Psoas muscle (tissue), 8 donors: ENCODE results near the gene IRF8. TPM values are rescaled to one million over a fixed set of nuclear protein-coding genes. Genes with fewer than 3 reads are reported as not detected.

Experiments
- ATAC-seq, 4 donors: fragments of 200-7000 bp; cut with Tn5 transposase; one replicate each; pipeline ENCODE4 v1.9.1; 2020; ENCODE audit warnings: moderate library complexity in 3 of 4, mild to moderate bottlenecking in 2 of 4
- DNase-seq, 2 donors: peaks; one replicate each; pipeline ENCODE4 v3.0.0-alpha.2; 2020
- H3K27ac ChIP-seq: fragments of 200-600 bp; one replicate; pipeline ENCODE4 v1.8.0; 2022
- H3K27me3 ChIP-seq, 3 donors: fragments of 200-600 bp in 1 of 3; one replicate each; pipeline versions ENCODE4 v1.6.1 to v1.8.0; 2013 to 2022; ENCODE audit warnings: low read length in 2 of 3, mild to moderate bottlenecking in 2 of 3, moderate library complexity in 1 of 3; ENCODE audit not compliant: insufficient read depth in 3 of 3
- H3K36me3 ChIP-seq, 2 donors: fragments of 200-600 bp in 1 of 2; one replicate each; pipeline versions ENCODE4 v1.6.1 to v1.8.0; 2013 to 2022; ENCODE audit warnings: low read depth in 1 of 2, mild to moderate bottlenecking in 1 of 2, moderate library complexity in 1 of 2; ENCODE audit not compliant: insufficient read depth in 1 of 2
- H3K4me1 ChIP-seq: fragments of 200-600 bp; one replicate; pipeline ENCODE4 v1.8.0; 2022
- H3K4me3 ChIP-seq: fragments of 200-600 bp; one replicate; pipeline ENCODE4 v1.8.0; 2022; ENCODE audit warnings: mild to moderate bottlenecking
- H3K9me3 ChIP-seq: fragments of 200-600 bp; one replicate; pipeline ENCODE4 v1.8.0; 2022
- CTCF ChIP-seq: fragments of 200-600 bp; IDR thresholded peaks from one replicate; pipeline ENCODE4 v1.8.0; 2022; ENCODE audit warnings: antibody characterized with exemption
- WGBS, 3 donors: extraction: QIAGEN DNeasy Blood & Tissue Kit; methylation state at CpG; one replicate each; pipeline versions ENCODE4 v1.1.6 to v1.1.7; 2013; 5-methylcytosine and 5-hydroxymethylcytosine counted together
- intact Hi-C, 2 donors: fragments of 100-400 bp; cut with DNase I; formaldehyde crosslinking; loops; one replicate each; pipeline versions ENCODE4 v1.11.0 to v1.14.2; 2022
- polyA plus RNA-seq, 3 donors: library from polyadenylated mRNA; stranded (reverse); fragments of 200-250 nt; gene quantifications; one replicate each; pipeline ENCODE4 v1.2.3, GENCODE V29; 2013
- total RNA-seq, 4 donors: library from RNA; stranded (reverse); fragmentation: NEBNext Ultra II Directional in 2 of 4; extraction: Animal tissue kit (Norgen Biotek cat#: 25700) in 2 of 4; gene quantifications; one replicate each; pipeline versions ENCODE4 v1.2.1 to v1.2.4, GENCODE V29; 2021 to 2023
- donor health status: healthy with polysubstance abuse.
- donor health status: DM: no; HTN: no; CAD: no; lungs with moderate emphysema.
- donor health status: Bipolar disorder and iron deficiency.
- donor health status: healthy.
- donor health status: DM: yes; HTN: yes; CAD: no.
- donor health status: DM: no; HTN: no; CAD: no.
- donor health status: DM: no; HTN: no; CAD: no.
- donor health status: DM: yes; HTN: yes; CAD: no.

The IRF8 gene
- total and polyA plus RNA-seq, 7 donors = 0.23 to 2.8 (median 1.1) TPM

DNA sequence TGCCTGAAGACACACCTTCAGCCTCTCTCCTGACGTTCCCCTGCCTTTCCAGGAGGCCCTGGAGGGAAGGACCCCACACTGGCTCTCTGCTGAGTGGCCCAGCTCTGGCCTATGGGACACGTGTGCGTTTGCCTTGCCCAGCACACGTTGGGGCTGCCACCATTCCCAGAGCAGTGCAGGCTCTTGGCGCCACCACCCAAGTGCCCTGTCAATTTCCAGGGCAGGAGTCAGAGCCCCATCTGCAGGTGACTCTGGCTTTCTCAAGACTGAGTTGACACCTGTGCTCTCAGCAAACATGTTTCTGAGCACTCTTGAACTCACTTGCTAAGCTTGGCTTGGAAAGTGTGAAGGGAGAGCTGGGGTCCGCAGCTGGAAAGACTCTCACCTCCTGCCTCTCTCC is 4.7 kb upstream of the IRF8 start:
- ATAC-seq (no peak), DNase-seq (no peak)
- no peaks in the 10 kb centered on the region for H3K9me3 ChIP-seq
- H3K4me3 ChIP-seq = no peak overlapping the region
- no peaks in the 10 kb centered on the region for H3K36me3 ChIP-seq
- peaks cover 0 to 46% (median 9%) of the 10 kb centered on the region in 3 donors for H3K27me3 ChIP-seq
- H3K4me1 ChIP-seq = peaks cover 6% of the 10 kb centered on the region
- no peak for TF ChIP-seq CTCF
- intact Hi-C loops = no loop called here
- no peak overlapping the region for H3K27ac ChIP-seq
- 39 to 51% (median 43%) methylated on average over 6 of the region's 6 CpGs for WGBS, 3 donors

DNA sequence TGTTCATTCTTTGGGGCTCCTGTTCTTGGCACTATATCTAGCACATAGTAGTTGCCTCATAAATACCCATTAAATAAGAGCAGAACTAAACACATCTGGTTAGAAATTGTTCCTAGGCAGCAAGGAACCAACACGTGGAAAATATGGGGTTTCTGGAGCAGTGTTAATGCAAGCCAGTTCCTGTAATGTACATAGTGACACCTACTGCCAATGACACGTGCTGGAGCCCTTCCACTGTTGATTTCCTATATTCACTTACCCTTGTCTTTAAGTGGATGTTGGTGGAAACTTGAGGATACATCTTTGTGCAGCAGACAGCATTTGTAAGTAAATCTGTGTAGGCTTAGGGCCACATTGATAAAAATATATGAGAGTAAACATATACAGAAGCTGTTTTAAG is 1.6 kb upstream of the IRF8 start:
- ATAC-seq (no peak), DNase-seq (no peak)
- Histone ChIP-seq H3K9me3 (no peaks in the 10 kb centered on the region), H3K36me3 (no peaks in the 10 kb centered on the region), H3K27ac (no peak overlapping the region), H3K4me3 (no peak overlapping the region), H3K27me3 (peaks cover 2 to 67% (median 16%) of the 10 kb centered on the region in 3 donors), H3K4me1 (peaks cover 6% of the 10 kb centered on the region)
- WGBS, 3 donors = 13 to 23% (median 22%) methylated on average over 2 of the region's 2 CpGs
- no peak for TF ChIP-seq CTCF
- intact Hi-C loops = no loop called here

- no peak for ATAC-seq
- intact Hi-C loops = no loop called here
- Histone ChIP-seq H3K4me3 (peak overlapping the region; percentile 62), H3K27ac (no peak overlapping the region), H3K9me3 (no peaks in the 10 kb centered on the region), H3K27me3 (peaks cover 2 to 66% (median 18%) of the 10 kb centered on the region in 3 donors), H3K36me3 (no peaks in the 10 kb centered on the region), H3K4me1 (peaks cover 6% of the 10 kb centered on the region)
- 47 to 54% (median 53%) methylated on average over 7 of the region's 7 CpGs for WGBS, 3 donors
- no peak for DNase-seq
- no peak for TF ChIP-seq CTCF
Measured at GRCh38 chr16:85899444-85899843, 482 bp downstream of the IRF8 start.

GRCh38 chr16:85900027-85900792 is 1.2 kb downstream of the IRF8 start:
- Histone ChIP-seq H3K4me3 (peak overlapping the region; percentile 62), H3K27ac (no peak overlapping the region)

More at GRCh38 chr16:85900027-85900792, 1.2 kb downstream of the IRF8 start:
- TF ChIP-seq CTCF = no peak
- H3K4me1 ChIP-seq = peaks cover 6% of the 10 kb centered on the region
- H3K36me3 ChIP-seq = no peaks in the 10 kb centered on the region
- intact Hi-C loops = no loop called here
- H3K9me3 ChIP-seq = no peaks in the 10 kb centered on the region
- DNase-seq (no peak), ATAC-seq (no peak)
- 87 to 89% (median 88%) methylated on average over 17 of the region's 17 CpGs for WGBS, 3 donors
- H3K27me3 ChIP-seq = peaks cover 2 to 63% (median 17%) of the 10 kb centered on the region in 3 donors
